ENCODE data around the gene EFTUD2.
A peak's percentile ranks its signal among the peaks of the same experiment; 100 is the strongest.

Gene EFTUD2

DNA sequence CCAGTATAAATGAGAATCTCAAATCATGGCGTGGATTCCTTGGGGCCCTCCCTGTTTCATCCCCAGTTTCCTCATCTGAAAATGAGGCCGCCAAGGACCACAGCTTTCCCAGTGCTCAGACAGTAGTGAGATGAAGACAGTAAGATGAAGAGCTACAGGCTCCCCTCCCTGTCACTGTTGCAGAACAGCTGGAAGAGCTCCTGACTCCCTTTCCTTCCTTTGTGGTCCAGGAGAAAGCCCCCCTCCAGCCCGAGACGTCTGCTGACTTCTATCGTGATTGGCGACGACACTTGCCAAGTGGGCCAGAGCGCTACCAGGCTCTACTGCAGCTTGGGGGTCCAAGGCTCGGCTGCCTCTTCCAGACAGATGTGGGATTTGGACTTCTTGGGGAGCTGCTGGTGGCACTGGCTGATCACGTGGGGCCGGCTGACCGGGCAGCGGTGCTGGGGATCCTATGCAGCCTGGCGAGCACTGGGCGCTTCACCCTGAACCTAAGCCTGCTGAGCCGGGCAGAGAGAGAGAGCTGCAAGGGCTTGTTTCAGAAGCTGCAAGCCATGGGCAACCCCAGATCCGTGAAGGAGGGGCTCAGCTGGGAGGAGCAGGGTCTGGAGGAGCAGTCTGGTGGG, 3.0 kb upstream of the EFTUD2 start:
- Histone ChIP-seq H3K27ac (no peak overlapping the region), H3K4me3 (ENCODE audit: low read depth, low read length) (no peak overlapping the region), H3K9ac (no peak overlapping the region), H3K36me3 (ENCODE audit: control insufficient read depth, insufficient read depth, low read length) (no peaks in the 10 kb centered on the region), H3K79me2 (peaks cover 15% of the 10 kb centered on the region), H3K9me3 (ENCODE audit: control insufficient read depth, low read length) (no peaks in the 10 kb centered on the region), H3K27me3 (ENCODE audit: control insufficient read depth, insufficient read depth, low read length) (no peaks in the 10 kb centered on the region), H3K4me1 (no peaks in the 10 kb centered on the region), H3K4me2 (ENCODE audit: low read length) (no peak overlapping the region), H2AFZ (no peak overlapping the region)
- TF ChIP-seq, protein P1, sequence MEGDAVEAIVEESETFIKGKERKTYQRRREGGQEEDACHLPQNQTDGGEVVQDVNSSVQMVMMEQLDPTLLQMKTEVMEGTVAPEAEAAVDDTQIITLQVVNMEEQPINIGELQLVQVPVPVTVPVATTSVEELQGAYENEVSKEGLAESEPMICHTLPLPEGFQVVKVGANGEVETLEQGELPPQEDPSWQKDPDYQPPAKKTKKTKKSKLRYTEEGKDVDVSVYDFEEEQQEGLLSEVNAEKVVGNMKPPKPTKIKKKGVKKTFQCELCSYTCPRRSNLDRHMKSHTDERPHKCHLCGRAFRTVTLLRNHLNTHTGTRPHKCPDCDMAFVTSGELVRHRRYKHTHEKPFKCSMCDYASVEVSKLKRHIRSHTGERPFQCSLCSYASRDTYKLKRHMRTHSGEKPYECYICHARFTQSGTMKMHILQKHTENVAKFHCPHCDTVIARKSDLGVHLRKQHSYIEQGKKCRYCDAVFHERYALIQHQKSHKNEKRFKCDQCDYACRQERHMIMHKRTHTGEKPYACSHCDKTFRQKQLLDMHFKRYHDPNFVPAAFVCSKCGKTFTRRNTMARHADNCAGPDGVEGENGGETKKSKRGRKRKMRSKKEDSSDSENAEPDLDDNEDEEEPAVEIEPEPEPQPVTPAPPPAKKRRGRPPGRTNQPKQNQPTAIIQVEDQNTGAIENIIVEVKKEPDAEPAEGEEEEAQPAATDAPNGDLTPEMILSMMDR (IDR thresholded peaks at IDR 0.05), result no peak

DNA sequence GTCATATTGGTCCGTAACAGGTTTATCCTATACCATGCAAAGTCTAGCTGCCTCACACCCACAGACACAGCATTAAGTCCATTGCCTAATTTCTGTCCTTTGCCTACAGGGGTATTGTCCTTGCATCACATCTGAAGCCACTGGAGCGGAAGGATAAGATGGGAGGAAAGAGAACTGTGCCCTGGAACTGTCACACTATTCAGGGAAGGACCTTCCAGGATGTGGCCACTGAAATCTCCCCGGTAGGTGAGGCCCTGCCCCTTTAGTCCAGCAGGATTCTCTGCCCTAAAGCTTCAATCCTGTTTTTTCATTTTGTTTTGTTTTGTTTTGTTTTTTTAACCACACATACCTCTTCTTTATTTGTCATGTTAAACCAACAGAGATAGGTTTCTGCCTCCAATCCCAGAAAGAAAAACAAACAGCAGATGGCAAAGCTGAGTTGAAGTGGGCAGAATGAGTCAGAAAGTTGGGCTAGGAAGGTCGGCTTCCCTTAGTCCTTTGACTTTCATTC, 2.2 kb upstream of the EFTUD2 start:
- no peaks in the 10 kb centered on the region for H3K36me3 ChIP-seq (ENCODE audit: control insufficient read depth, insufficient read depth, low read length)
- TF ChIP-seq, protein P1 (IDR thresholded peaks at IDR 0.05), result no peak
- no peak overlapping the region for H3K4me3 ChIP-seq (ENCODE audit: low read depth, low read length)
- no peaks in the 10 kb centered on the region for H3K4me1 ChIP-seq
- H3K79me2 ChIP-seq, result peaks cover 15% of the 10 kb centered on the region
- no peaks in the 10 kb centered on the region for H3K27me3 ChIP-seq (ENCODE audit: control insufficient read depth, insufficient read depth, low read length)
- no peak overlapping the region for H3K27ac ChIP-seq
- H3K4me2 ChIP-seq (ENCODE audit: low read length), result no peak overlapping the region
- no peak overlapping the region for H2AFZ ChIP-seq
- H3K9me3 ChIP-seq (ENCODE audit: control insufficient read depth, low read length), result no peaks in the 10 kb centered on the region
- no peak overlapping the region for H3K9ac ChIP-seq

DNA sequence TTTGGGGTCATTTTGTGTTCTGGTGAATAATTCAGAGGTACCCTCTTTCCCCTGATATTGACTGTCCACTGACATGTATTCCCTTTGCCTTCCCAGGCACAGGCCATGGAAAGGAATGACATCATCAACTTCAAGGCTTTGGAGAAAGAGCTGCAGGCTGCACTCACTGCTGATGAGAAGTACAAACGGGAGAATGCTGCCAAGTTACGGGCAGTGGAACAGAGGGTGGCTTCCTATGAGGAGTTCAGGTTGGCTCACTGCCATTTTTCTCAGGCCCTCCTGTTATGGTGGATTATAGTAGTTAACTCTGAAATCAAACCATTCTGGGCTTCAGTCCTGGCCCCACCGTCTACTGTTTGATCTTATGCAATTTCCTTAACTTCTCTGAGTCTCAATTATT, 1.6 kb upstream of the EFTUD2 start:
- TF ChIP-seq, protein P1 (IDR thresholded peaks at IDR 0.05), result no peak

DNA sequence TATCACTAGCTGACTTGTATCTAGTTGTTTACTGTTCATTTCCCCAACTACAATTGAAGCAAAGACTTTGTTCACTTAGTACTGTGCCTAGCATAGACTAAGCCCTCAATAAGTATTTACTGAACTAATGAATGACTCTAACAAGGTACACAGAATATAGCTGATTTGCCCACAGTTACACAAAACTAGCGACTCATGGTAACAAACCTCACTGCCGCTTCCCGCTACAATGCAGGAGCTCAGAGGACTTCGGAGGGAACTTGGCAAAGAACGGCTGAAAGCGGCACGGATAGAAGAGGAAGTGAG, 524 bp downstream of the EFTUD2 start:
- peak overlapping the region; percentile 87 for H2AFZ ChIP-seq
- H3K79me2 ChIP-seq, result peaks cover 27% of the 10 kb centered on the region
- no peaks in the 10 kb centered on the region for H3K36me3 ChIP-seq (ENCODE audit: control insufficient read depth, insufficient read depth, low read length)
- H3K9me3 ChIP-seq (ENCODE audit: control insufficient read depth, low read length), result no peaks in the 10 kb centered on the region
- peak overlapping the region; percentile 79 for H3K4me2 ChIP-seq (ENCODE audit: low read length)
- H3K9ac ChIP-seq, result peak overlapping the region; percentile 68
- H3K27ac ChIP-seq, result peak overlapping the region; percentile 98
- TF ChIP-seq, protein P1 (IDR thresholded peaks at IDR 0.05), result no peak
- peak overlapping the region; percentile 93 for H3K4me3 ChIP-seq (ENCODE audit: low read depth, low read length)
- H3K4me1 ChIP-seq, result no peaks in the 10 kb centered on the region
- H3K27me3 ChIP-seq (ENCODE audit: control insufficient read depth, insufficient read depth, low read length), result no peaks in the 10 kb centered on the region

More for the DNA sequence above, 1.6 kb upstream of the EFTUD2 start:
- Histone ChIP-seq H2AFZ (no peak overlapping the region), H3K27me3 (ENCODE audit: control insufficient read depth, insufficient read depth, low read length) (no peaks in the 10 kb centered on the region), H3K4me3 (ENCODE audit: low read depth, low read length) (no peak overlapping the region), H3K9ac (no peak overlapping the region), H3K79me2 (peaks cover 18% of the 10 kb centered on the region), H3K36me3 (ENCODE audit: control insufficient read depth, insufficient read depth, low read length) (no peaks in the 10 kb centered on the region), H3K9me3 (ENCODE audit: control insufficient read depth, low read length) (no peaks in the 10 kb centered on the region), H3K27ac (no peak overlapping the region), H3K4me2 (ENCODE audit: low read length) (no peak overlapping the region), H3K4me1 (no peaks in the 10 kb centered on the region)

DNA sequence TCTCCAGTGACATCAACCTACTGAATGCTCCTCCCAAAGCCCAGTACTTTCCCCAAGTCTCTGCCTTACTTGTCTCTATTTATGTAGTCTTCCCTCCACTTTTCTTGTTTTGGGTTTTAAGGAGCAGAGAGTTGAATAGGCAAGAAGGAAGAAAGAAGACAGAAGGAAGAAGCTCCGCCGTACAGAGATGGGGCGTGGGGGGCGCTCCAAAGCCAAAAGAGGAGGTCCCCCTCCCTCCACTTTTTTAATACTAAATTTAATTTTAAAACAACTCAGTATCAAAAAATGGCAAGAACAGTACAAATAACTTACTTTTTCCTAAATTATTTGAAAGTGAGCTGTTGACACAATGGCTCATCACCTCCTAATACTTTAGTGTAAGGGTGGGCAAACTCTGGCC, 4.6 kb downstream of the EFTUD2 start:
- Histone ChIP-seq H3K4me1 (no peaks in the 10 kb centered on the region), H3K9ac (no peak overlapping the region), H2AFZ (no peak overlapping the region), H3K27me3 (ENCODE audit: control insufficient read depth, insufficient read depth, low read length) (no peaks in the 10 kb centered on the region), H3K9me3 (ENCODE audit: control insufficient read depth, low read length) (no peaks in the 10 kb centered on the region), H3K27ac (no peak overlapping the region), H3K4me3 (ENCODE audit: low read depth, low read length) (no peak overlapping the region), H3K79me2 (peaks cover 40% of the 10 kb centered on the region), H3K4me2 (ENCODE audit: low read length) (no peak overlapping the region), H3K36me3 (ENCODE audit: control insufficient read depth, insufficient read depth, low read length) (no peaks in the 10 kb centered on the region)
- TF ChIP-seq, protein P1 (IDR thresholded peaks at IDR 0.05), result no peak

Measured in parathyroid adenoma (tissue), 2 donors.